ENCODE measurements around the gene KRTAP10-1. TPM values are rescaled to one million over a fixed set of nuclear protein-coding genes. Genes with fewer than 3 reads are reported as not detected.
"Not testable (repeated sequence)": the region's sequence is repeated elsewhere in the genome, so short reads cannot be mapped to it uniquely, and the experiment has no call there.

Gene KRTAP10-1, protein sequence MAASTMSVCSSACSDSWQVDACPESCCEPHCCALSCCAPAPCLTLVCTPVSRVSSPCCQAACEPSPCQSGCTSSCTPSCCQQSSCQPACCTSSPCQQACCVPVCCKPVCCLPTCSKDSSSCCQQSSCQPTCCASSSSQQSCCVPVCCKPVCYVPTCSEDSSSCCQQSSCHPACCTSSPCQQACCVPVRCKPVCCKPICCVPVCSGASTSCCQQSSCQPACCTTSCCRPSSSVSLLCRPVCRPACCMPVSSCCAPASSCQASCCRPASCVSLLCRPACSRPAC
- total RNA-seq, result not detected
- not detected for polyA plus RNA-seq (ENCODE audit: insufficient read depth in 1 of 8, insufficient read length in 8 of 8, low replicate concordance in 1 of 8)
- long read RNA-seq, donor 1, result 0 reads
- long read RNA-seq, donor 2, result 0 reads
- long read RNA-seq, donor 3, result 0 reads
- long read RNA-seq, donor 4, partial matches to known transcripts, result 0 of 1 reads
- long read RNA-seq, donor 4, other reads (novel, unspliced or antisense), result 0 of 1 reads
- long read RNA-seq, donor 5, partial matches to known transcripts, result 0 of 1 reads
- long read RNA-seq, donor 5, other reads (novel, unspliced or antisense), result 0 of 1 reads
- long read RNA-seq, donor 6, result 0 reads
- long read RNA-seq, donor 7, result 0 reads
- long read RNA-seq, donor 8, result 0 reads
- long read RNA-seq, donor 9, result 0 reads
- long read RNA-seq, donor 10, result 0 reads
- long read RNA-seq, donor 11, result 0 reads

DNA sequence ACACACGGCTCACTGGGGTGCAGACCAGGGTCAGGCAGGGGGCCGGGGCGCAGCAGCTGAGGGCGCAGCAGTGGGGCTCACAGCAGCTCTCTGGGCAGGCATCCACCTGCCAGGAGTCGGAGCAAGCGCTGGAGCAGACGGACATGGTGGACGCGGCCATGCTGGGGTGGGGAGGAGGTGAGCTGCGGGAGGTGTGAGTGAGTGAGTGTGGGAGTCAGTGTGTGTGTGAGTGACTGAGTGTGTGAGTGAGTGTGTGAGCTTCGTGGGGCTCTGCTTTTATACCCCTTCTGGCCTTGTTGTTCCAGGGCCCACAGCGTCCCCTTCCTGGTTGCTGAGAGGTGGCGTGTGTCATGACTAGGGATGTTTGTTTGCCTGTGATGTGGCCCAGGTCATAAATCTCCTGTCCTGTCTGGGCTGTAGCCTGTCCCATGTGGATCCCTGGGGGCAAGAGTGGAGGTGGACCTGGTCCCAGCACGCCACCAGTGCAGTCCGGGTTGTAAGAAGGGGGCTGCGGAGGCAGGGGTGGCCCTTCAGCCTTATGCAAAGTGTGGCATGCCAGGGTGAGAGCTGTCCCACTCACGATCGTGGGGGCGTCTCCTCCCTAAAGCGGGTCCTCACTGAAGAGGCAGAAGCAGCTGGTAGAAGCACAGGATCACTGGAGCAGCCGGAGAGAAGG, at the start of gene KRTAP10-1:
Gene KRTAP10-1 (minus strand): TSS at position 205 of the 676 bp plus-strand sequence. CDS start 45 bp downstream, at position 160.
- no peaks in the 10 kb centered on the region for H3K4me1 ChIP-seq (ENCODE audit: control insufficient read depth, insufficient read depth, low read length)
- no peak within 1 kb of the TSS for H3K4me3 ChIP-seq (ENCODE audit: low read length)
- no peaks in the 10 kb centered on the region for H3K36me3 ChIP-seq (ENCODE audit: control insufficient read depth, insufficient read depth, low read length)
- no peaks in the 10 kb centered on the region for H3K9me3 ChIP-seq (replicated peaks; ENCODE audit: control insufficient read depth, low read depth, low read length)
- DNase-seq, result no peak
- no peak within 1 kb of the TSS for H3K27ac ChIP-seq (ENCODE audit: low read length)
- H3K27me3 ChIP-seq (ENCODE audit: control insufficient read depth, insufficient read depth, low read length), result peaks cover 2% of the 10 kb centered on the region
- 61% methylated on average over 18 of the region's 21 CpGs for WGBS (ENCODE audit: insufficient coverage)

DNA sequence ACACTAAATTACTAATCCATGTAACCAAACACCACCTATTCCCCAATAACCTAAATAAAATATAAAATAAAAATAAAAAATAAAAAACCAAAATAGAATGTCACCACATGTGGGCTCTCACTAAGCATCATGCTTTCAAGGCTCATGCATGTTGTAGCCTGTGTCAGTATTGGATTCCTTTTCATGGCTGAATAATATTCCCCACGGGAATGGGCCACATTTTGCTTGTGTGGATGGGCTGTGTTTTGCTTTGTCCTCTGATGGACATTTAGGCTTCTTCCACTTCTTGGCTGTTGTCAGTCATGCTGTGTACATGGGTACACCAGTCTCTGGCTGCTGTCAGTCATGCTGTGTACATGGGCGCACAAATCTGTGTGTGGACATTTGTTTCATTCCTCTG, 49.1 kb upstream of the KRTAP10-1 start:
- Histone ChIP-seq H3K4me3 (ENCODE audit: low read length) (no peak overlapping the region), H3K36me3 (ENCODE audit: control insufficient read depth, insufficient read depth, low read length) (no peaks in the 10 kb centered on the region), H3K4me1 (ENCODE audit: control insufficient read depth, insufficient read depth, low read length) (peaks cover 16% of the 10 kb centered on the region), H3K27ac (ENCODE audit: low read length) (no peak overlapping the region), H3K27me3 (ENCODE audit: control insufficient read depth, insufficient read depth, low read length) (peaks cover 14% of the 10 kb centered on the region), H3K9me3 (replicated peaks; ENCODE audit: control insufficient read depth, low read depth, low read length) (no peaks in the 10 kb centered on the region)
- DNase-seq, result no peak
- 100% methylated on average over 1 of the region's 2 CpGs for WGBS (ENCODE audit: insufficient coverage)

DNA sequence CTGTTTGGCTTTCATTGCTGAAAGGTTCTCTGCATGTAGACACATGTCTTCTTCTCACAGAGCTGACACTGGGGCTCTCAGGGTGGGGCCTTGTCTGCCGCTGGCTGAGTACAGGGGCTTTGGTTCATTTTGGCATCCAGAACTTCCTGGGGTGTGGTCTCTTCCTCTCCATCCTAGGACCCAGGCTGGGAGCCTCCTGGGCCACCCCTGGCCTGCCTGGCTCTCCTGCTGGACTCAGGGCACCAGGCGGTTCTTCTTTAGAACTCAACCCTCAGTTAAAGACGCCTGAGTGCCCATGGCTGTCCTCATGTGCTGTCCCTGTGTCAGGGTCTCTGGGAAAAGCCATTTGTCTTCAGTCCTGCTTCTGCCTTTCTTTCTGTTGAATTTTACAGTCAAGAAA, 45.9 kb upstream of the KRTAP10-1 start:
- Histone ChIP-seq H3K27me3 (ENCODE audit: control insufficient read depth, insufficient read depth, low read length) (peaks cover 22% of the 10 kb centered on the region), H3K4me1 (ENCODE audit: control insufficient read depth, insufficient read depth, low read length) (no peaks in the 10 kb centered on the region), H3K4me3 (ENCODE audit: low read length) (no peak overlapping the region), H3K27ac (ENCODE audit: low read length) (no peak overlapping the region), H3K36me3 (ENCODE audit: control insufficient read depth, insufficient read depth, low read length) (no peaks in the 10 kb centered on the region), H3K9me3 (replicated peaks; ENCODE audit: control insufficient read depth, low read depth, low read length) (peaks cover 10% of the 10 kb centered on the region)
- WGBS (ENCODE audit: insufficient coverage), result 84% methylated on average over 3 of the region's 3 CpGs
- DNase-seq, result no peak

DNA sequence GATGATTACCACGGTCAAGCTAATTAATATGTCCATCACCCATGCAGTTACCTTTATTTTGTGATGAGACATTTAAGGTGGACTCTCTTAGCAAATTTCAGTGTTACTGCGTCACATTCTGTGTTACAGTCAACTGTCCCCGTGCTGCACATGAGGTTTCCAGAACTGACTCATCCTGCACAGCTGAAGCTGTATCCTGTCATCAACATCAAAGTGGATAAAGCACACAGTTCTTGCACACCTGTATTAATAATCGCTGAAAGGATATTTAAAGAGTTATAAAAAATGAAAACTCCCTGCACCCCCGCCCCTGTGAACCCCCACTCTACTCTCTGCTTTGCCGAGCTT, 43.8 kb upstream of the KRTAP10-1 start:
- H3K27ac ChIP-seq (ENCODE audit: low read length), result no peak overlapping the region
- H3K9me3 ChIP-seq (replicated peaks; ENCODE audit: control insufficient read depth, low read depth, low read length), result peaks cover 14% of the 10 kb centered on the region
- no peaks in the 10 kb centered on the region for H3K4me1 ChIP-seq (ENCODE audit: control insufficient read depth, insufficient read depth, low read length)
- H3K4me3 ChIP-seq (ENCODE audit: low read length), result no peak overlapping the region
- no peak for DNase-seq
- 63% methylated on average over 1 of the region's 6 CpGs for WGBS (ENCODE audit: insufficient coverage)
- H3K36me3 ChIP-seq (ENCODE audit: control insufficient read depth, insufficient read depth, low read length), result no peaks in the 10 kb centered on the region
- H3K27me3 ChIP-seq (ENCODE audit: control insufficient read depth, insufficient read depth, low read length), result peaks cover 24% of the 10 kb centered on the region

DNA sequence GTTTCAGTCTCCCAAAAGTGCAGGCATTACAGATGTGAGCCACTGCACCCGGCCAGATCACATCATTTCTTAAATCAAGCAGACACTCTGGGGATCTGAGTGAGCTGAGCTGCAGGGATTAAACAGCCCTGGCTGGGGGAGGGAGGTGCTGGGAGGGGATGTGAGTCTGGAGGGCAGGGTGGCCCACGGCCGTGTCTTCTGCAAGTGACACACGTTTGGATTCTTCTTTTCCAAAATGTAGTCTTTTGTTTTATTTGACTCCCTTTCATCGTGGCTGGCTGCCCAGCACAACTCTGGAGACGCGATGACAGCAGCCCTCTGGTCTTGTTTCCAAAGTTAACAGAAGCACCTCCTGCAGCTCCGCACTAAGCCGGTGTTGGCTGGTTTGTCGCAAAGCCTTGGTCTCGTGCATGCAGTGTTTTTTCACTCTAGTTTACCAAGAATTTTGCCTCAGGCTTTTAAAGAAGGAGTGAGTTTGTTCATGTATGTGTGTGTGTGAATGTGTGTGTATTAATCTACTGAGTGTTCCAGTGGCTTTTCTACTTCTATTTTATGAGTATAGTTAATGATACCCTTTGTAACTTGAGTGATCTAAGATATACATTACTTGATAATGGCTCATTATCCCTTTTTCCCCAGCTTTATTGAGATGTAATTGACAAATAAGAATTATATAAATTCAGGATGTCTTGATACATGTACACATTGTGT, 43.2 kb upstream of the KRTAP10-1 start:
- H3K36me3 ChIP-seq (ENCODE audit: control insufficient read depth, insufficient read depth, low read length), result no peaks in the 10 kb centered on the region
- no peak overlapping the region for H3K27ac ChIP-seq (ENCODE audit: low read length)
- peaks cover 24% of the 10 kb centered on the region for H3K27me3 ChIP-seq (ENCODE audit: control insufficient read depth, insufficient read depth, low read length)
- DNase-seq, result peak; percentile 50
- WGBS (ENCODE audit: insufficient coverage), result 12% methylated on average over 5 of the region's 11 CpGs
- H3K9me3 ChIP-seq (replicated peaks; ENCODE audit: control insufficient read depth, low read depth, low read length), result peaks cover 14% of the 10 kb centered on the region
- no peaks in the 10 kb centered on the region for H3K4me1 ChIP-seq (ENCODE audit: control insufficient read depth, insufficient read depth, low read length)
- no peak overlapping the region for H3K4me3 ChIP-seq (ENCODE audit: low read length)

DNA sequence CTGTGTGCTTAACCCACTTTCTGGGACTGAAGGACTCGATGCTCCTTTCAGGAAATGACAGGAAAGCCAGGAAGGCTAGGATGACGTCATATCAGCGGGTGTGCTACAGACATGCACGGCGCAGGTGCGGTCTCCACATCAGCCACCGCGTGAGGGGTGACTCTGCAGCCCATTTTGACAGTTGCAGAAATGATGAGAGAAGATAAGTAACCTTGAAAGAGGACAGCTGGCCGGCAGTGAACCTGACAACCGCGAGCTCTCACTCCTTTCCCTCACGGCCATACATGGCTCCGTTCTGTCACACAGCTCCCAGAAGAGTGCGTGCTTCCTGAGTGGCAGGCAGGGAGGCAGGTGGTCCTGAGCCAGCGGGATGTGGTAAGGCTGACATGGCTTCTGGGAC, 42.1 kb upstream of the KRTAP10-1 start:
- DNase-seq, result no peak
- WGBS (ENCODE audit: insufficient coverage), result 85% methylated on average over 10 of the region's 15 CpGs
- Histone ChIP-seq H3K27ac (ENCODE audit: low read length) (no peak overlapping the region), H3K9me3 (replicated peaks; ENCODE audit: control insufficient read depth, low read depth, low read length) (peaks cover 18% of the 10 kb centered on the region), H3K36me3 (ENCODE audit: control insufficient read depth, insufficient read depth, low read length) (no peaks in the 10 kb centered on the region), H3K27me3 (ENCODE audit: control insufficient read depth, insufficient read depth, low read length) (peaks cover 24% of the 10 kb centered on the region), H3K4me3 (ENCODE audit: low read length) (no peak overlapping the region), H3K4me1 (ENCODE audit: control insufficient read depth, insufficient read depth, low read length) (no peaks in the 10 kb centered on the region)

DNA sequence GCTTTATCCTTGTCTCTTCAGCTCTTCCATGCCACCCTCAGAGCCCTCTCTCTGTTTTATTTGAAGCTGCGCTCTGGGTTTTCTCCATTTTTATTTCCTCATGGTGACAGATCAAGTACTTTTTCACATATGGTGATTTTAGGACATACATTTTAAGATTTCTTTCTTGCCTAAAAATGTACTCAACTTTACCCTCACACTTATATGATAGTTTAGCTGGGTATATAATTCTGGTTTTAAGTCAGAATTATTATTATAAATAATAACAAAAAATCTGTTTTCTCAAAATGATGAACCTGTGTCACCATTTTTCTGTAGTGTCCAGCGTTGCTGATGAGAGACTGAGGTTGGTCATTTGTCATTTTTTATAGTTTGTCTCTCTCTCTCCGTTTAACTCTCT, 41.2 kb upstream of the KRTAP10-1 start:
- H3K9me3 ChIP-seq (replicated peaks; ENCODE audit: control insufficient read depth, low read depth, low read length), result peaks cover 25% of the 10 kb centered on the region
- H3K27me3 ChIP-seq (ENCODE audit: control insufficient read depth, insufficient read depth, low read length), result peaks cover 20% of the 10 kb centered on the region
- no peak overlapping the region for H3K4me3 ChIP-seq (ENCODE audit: low read length)
- no peak for DNase-seq
- no peaks in the 10 kb centered on the region for H3K36me3 ChIP-seq (ENCODE audit: control insufficient read depth, insufficient read depth, low read length)
- H3K27ac ChIP-seq (ENCODE audit: low read length), result no peak overlapping the region
- H3K4me1 ChIP-seq (ENCODE audit: control insufficient read depth, insufficient read depth, low read length), result no peaks in the 10 kb centered on the region
- no CpG with 5 or more reads among the region's 3 CpGs for WGBS (ENCODE audit: insufficient coverage)

DNA sequence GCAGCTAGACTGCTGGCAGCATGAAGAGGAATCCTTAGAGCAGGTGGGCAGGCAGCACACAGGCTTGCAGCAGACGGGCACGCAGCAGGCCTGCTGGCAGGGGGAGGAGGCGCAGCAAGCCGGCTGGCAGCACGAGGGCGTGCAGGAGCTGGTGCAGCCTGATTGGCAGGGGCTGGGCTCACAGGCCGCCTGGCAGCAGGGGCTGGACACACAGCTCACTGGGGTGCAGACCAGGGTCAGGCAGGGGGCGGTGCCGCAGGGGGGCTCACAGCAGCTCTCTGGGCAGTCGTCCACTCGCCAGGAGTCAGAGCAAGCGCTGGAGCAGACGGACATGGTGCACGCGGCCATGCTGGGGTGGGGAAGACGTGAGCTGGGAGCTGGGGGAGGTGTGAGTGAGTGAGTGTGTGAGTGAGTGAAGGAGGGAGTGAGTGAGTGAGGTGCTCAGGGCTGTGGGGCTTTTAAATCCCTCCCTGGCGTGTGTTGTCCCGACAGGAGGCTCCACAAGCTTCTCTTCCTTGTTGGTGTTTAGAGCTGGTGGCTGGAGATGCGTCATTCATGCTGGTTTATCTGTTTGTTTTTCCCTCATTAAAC, 40.3 kb upstream of the KRTAP10-1 start, which contains the start of gene KRTAP10-5:
Gene KRTAP10-5 (minus strand): TSS at position 374 of the 591 bp plus-strand sequence. CDS start 26 bp downstream, at position 348.
- not testable (repeated sequence) for H3K36me3 ChIP-seq (ENCODE audit: control insufficient read depth, insufficient read depth, low read length); H3K4me3 ChIP-seq (ENCODE audit: low read length); H3K4me1 ChIP-seq (ENCODE audit: control insufficient read depth, insufficient read depth, low read length); DNase-seq; H3K27ac ChIP-seq (ENCODE audit: low read length)
- Histone ChIP-seq H3K27me3 (ENCODE audit: control insufficient read depth, insufficient read depth, low read length) (peaks cover 14% of the 10 kb centered on the region), H3K9me3 (replicated peaks; ENCODE audit: control insufficient read depth, low read depth, low read length) (peaks cover 25% of the 10 kb centered on the region)
- WGBS (ENCODE audit: insufficient coverage), result 41% methylated on average over 16 of the region's 19 CpGs

DNA sequence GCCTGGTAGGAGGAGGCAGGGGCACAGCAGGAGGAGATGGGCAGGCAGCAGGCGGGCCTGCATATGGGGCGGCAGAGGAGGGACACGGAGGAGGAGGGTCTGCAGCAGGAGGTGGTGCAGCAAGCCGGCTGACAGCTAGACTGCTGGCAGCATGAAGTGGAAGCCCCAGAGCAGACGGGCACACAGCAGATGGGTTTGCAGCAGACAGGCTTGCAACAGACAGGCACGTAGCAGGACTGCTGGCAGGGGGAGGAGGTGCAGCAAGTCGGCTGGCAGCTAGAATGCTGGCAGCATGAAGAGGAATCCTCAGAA, 39.8 kb upstream of the KRTAP10-1 start:
- Histone ChIP-seq H3K36me3 (ENCODE audit: control insufficient read depth, insufficient read depth, low read length) (no peaks in the 10 kb centered on the region), H3K4me3 (ENCODE audit: low read length) (no peak overlapping the region), H3K9me3 (replicated peaks; ENCODE audit: control insufficient read depth, low read depth, low read length) (peaks cover 25% of the 10 kb centered on the region), H3K27me3 (ENCODE audit: control insufficient read depth, insufficient read depth, low read length) (peaks cover 10% of the 10 kb centered on the region), H3K27ac (ENCODE audit: low read length) (no peak overlapping the region), H3K4me1 (ENCODE audit: control insufficient read depth, insufficient read depth, low read length) (no peaks in the 10 kb centered on the region)
- no peak for DNase-seq
- 73% methylated on average over 7 of the region's 7 CpGs for WGBS (ENCODE audit: insufficient coverage)
